Measurements from ENCODE around the gene GASK1A.

GASK1A gene

GRCh38 chr3:43012174-43012573 lies 33.1 kb downstream of the GASK1A start:
- TF ChIP-seq CTCF (IDR thresholded peaks at IDR 0.05): no peak
- intact Hi-C loops (cut with DNase I; ENCODE audit: low total_unique reads): no loop called here
- H3K27ac ChIP-seq: no peak overlapping the region
- no peaks in the 10 kb centered on the region for H3K36me3 ChIP-seq
- H3K4me3 ChIP-seq: no peak overlapping the region
- DNase-seq: no peak
- no peaks in the 10 kb centered on the region for H3K27me3 ChIP-seq
- H3K4me1 ChIP-seq: no peaks in the 10 kb centered on the region
- H3K9me3 ChIP-seq: no peaks in the 10 kb centered on the region

GRCh38 chr3:43013256-43013655 lies 34.1 kb downstream of the GASK1A start:
- DNase-seq: no peak
- Histone ChIP-seq H3K27me3 (no peaks in the 10 kb centered on the region), H3K27ac (no peak overlapping the region), H3K9me3 (no peaks in the 10 kb centered on the region), H3K4me1 (no peaks in the 10 kb centered on the region), H3K36me3 (no peaks in the 10 kb centered on the region), H3K4me3 (no peak overlapping the region)
- intact Hi-C loops (cut with DNase I; ENCODE audit: low total_unique reads): no loop called here
- TF ChIP-seq CTCF (IDR thresholded peaks at IDR 0.05): no peak

- Histone ChIP-seq H3K27ac (no peak overlapping the region), H3K36me3 (no peaks in the 10 kb centered on the region), H3K4me3 (no peak overlapping the region), H3K4me1 (peaks cover 0 to 3% (median 1%) of the 10 kb centered on the region in 4 donors), H3K9me3 (no peaks in the 10 kb centered on the region), H3K27me3 (no peaks in the 10 kb centered on the region)
- no peak for TF ChIP-seq CTCF (IDR thresholded peaks at IDR 0.05)
- DNase-seq: no peak
- intact Hi-C loops (cut with DNase I; ENCODE audit: low total_unique reads): no loop called here
Measured at GRCh38 chr3:43013743-43014155, 34.6 kb downstream of the GASK1A start.

GRCh38 chr3:43014241-43014640 lies 35.1 kb downstream of the GASK1A start:
- TF ChIP-seq CTCF (IDR thresholded peaks at IDR 0.05): no peak
- peaks cover 0 to 8% (median 3%) of the 10 kb centered on the region in 4 donors for H3K4me1 ChIP-seq
- intact Hi-C loops (cut with DNase I; ENCODE audit: low total_unique reads): no loop called here
- H3K9me3 ChIP-seq: no peaks in the 10 kb centered on the region
- H3K27me3 ChIP-seq: no peaks in the 10 kb centered on the region
- no peak for DNase-seq
- H3K27ac ChIP-seq: no peak overlapping the region
- H3K4me3 ChIP-seq: no peak overlapping the region
- no peaks in the 10 kb centered on the region for H3K36me3 ChIP-seq

- H3K27ac ChIP-seq: no peak overlapping the region
- no peak for TF ChIP-seq CTCF (IDR thresholded peaks at IDR 0.05)
- no peaks in the 10 kb centered on the region for H3K36me3 ChIP-seq
- no peak for DNase-seq
- peaks cover 0 to 15% (median 5%) of the 10 kb centered on the region in 4 donors for H3K4me1 ChIP-seq
- H3K27me3 ChIP-seq: no peaks in the 10 kb centered on the region
- no peaks in the 10 kb centered on the region for H3K9me3 ChIP-seq
- no peak overlapping the region for H3K4me3 ChIP-seq
- intact Hi-C loops (cut with DNase I; ENCODE audit: low total_unique reads): no loop called here
Measured at GRCh38 chr3:43014956-43015355, 35.8 kb downstream of the GASK1A start.

- Histone ChIP-seq H3K27ac (no peak overlapping the region), H3K36me3 (no peaks in the 10 kb centered on the region), H3K9me3 (no peaks in the 10 kb centered on the region), H3K4me1 (peaks cover 0 to 15% (median 5%) of the 10 kb centered on the region in 4 donors), H3K4me3 (no peak overlapping the region), H3K27me3 (no peaks in the 10 kb centered on the region)
- DNase-seq: no peak
- TF ChIP-seq CTCF (IDR thresholded peaks at IDR 0.05): no peak
- intact Hi-C loops (cut with DNase I; ENCODE audit: low total_unique reads): no loop called here
Measured at GRCh38 chr3:43015572-43015971, 36.5 kb downstream of the GASK1A start.

All from tibial artery (tissue), 4 donors.